ENCODE results near the gene OR10W1.

Gene OR10W1

GRCh38 chr11:58222721-58223120, 45.3 kb downstream of the OR10W1 start:
- no peak for TF ChIP-seq CTCF (IDR thresholded peaks at IDR 0.05; ENCODE audit: control insufficient read depth, extremely low read depth, insufficient read depth)
- no peak overlapping the region for H3K4me3 ChIP-seq (ENCODE audit: low read depth, low read length)
- no peak for DNase-seq (ENCODE audit: low read depth)

All from LNCaP clone FGC (cell line).